Osteocyte (in vitro differentiated cells): ENCODE results near the gene UNC13D. TPM values are rescaled to one million over a fixed set of nuclear protein-coding genes. Genes with fewer than 3 reads are reported as not detected.
A peak's percentile ranks its signal among the peaks of the same experiment; 100 is the strongest.

ENCODE experiments used
- DNase-seq: peaks from one replicate; pipeline ENCODE4 v3.0.0; 2021; ENCODE audit warnings: mixed read lengths; ENCODE audit not compliant: unreplicated experiment; ENCODE audit errors: extremely low spot score
- H3K27ac Mint-ChIP-seq: one replicate; pipeline ENCODE4 v1.8.0; 2021; ENCODE audit warnings: mild to moderate bottlenecking, mixed read lengths; ENCODE audit not compliant: unreplicated experiment
- H3K27me3 Mint-ChIP-seq: one replicate; pipeline ENCODE4 v1.8.0; 2021; ENCODE audit warnings: mixed read lengths; ENCODE audit not compliant: unreplicated experiment
- H3K36me3 Mint-ChIP-seq: one replicate; pipeline ENCODE4 v1.8.0; 2021; ENCODE audit warnings: mixed read lengths; ENCODE audit not compliant: unreplicated experiment
- H3K4me1 Mint-ChIP-seq: one replicate; pipeline ENCODE4 v1.8.0; 2021; ENCODE audit warnings: mixed read lengths; ENCODE audit not compliant: unreplicated experiment
- H3K4me3 Mint-ChIP-seq: one replicate; pipeline ENCODE4 v1.8.0; 2021; ENCODE audit warnings: mild to moderate bottlenecking, moderate library complexity, mixed read lengths; ENCODE audit not compliant: unreplicated experiment
- H3K9me3 Mint-ChIP-seq: one replicate; pipeline ENCODE4 v1.8.0; 2021; ENCODE audit warnings: mixed read lengths; ENCODE audit not compliant: unreplicated experiment
- total RNA-seq: library from RNA; stranded (reverse); gene quantifications from 2 replicates; pipeline ENCODE4 v1.2.1, GENCODE V29; 2021
- TF ChIP-seq, protein P1 (sequence below): fragments of 200-600 bp; sonication (generic); IDR thresholded peaks from 2 replicates; pipeline ENCODE4 v1.5.0; 2021; ENCODE audit warnings: antibody characterized with exemption, mild to moderate bottlenecking, moderate library complexity

Gene UNC13D
- total RNA-seq, 1 donor from 2014 or later = 3.6 TPM

DNA sequence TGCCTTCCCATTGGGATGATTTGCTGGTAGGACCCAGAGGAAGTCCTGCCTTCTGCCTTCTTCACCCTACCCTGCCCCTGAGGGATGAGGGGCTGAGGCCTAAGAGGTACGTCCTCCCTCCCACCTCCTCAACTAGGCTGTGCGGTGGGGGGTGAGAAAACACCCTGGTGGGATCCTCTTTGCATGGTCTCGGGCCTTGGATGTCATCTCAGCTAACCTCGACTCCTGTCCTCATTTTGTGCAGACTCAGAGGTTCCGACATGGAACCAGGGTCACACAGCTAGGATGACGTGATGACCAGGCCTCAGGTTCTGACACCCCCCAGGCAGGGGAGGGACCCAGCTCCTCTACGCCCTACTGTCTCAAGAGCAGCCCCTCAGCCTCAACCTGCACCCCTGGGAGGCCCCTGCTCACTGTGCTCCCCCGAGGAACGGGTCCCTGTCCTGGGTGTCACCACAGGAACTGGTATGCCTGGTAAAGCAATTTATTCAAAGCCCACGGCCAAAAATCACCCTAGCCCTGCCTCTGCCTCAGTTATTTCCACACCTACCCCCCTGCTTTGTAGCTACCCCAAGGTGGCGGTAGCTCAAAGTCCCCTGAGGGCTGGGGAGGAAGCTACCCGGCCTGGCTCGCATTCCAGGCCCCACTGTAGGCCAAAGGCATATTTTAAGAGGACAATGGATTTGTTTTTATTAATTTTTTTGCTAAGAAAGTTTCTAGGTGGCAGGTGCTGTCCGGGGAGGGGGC is 17.5 kb downstream of the UNC13D start:
- Mint-ChIP-seq H3K9me3 (no peaks in the 10 kb centered on the region), H3K36me3 (peaks cover 3% of the 10 kb centered on the region), H3K4me3 (no peak overlapping the region), H3K27ac (peak overlapping the region; percentile 56), H3K27me3 (no peaks in the 10 kb centered on the region), H3K4me1 (peaks cover 24% of the 10 kb centered on the region)
- DNase-seq = no peak
- TF ChIP-seq, protein P1, sequence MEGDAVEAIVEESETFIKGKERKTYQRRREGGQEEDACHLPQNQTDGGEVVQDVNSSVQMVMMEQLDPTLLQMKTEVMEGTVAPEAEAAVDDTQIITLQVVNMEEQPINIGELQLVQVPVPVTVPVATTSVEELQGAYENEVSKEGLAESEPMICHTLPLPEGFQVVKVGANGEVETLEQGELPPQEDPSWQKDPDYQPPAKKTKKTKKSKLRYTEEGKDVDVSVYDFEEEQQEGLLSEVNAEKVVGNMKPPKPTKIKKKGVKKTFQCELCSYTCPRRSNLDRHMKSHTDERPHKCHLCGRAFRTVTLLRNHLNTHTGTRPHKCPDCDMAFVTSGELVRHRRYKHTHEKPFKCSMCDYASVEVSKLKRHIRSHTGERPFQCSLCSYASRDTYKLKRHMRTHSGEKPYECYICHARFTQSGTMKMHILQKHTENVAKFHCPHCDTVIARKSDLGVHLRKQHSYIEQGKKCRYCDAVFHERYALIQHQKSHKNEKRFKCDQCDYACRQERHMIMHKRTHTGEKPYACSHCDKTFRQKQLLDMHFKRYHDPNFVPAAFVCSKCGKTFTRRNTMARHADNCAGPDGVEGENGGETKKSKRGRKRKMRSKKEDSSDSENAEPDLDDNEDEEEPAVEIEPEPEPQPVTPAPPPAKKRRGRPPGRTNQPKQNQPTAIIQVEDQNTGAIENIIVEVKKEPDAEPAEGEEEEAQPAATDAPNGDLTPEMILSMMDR = no peak

DNA sequence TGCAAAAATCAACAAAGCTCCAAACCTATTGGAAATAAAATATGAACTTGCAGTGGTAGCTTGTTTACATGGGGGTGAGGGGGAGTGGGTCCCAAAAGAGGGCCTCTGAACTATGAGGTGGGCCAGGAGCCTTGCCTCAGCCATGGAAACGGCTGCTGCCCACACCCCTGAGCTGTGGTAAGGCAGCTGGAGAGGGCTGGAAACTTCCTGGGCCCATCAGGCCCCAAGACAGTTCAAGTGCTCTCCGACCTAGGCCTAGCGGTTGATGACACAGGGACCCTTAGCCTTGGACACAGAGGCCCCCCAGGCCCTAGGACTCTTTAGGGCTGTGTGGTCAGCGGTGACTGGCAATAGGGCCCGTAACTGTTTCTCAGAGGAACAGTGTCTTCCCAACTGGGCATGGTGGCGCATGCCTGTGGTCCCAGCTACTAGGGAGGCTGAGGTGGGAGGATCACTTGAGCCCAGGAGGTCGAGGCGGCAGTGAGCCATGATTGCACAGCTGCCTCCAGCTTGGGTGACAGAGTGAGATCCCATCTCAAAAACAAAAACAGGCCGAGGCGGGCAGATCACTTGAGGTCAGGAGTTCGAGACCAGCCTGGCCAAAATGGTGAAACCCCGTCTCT is 18.3 kb downstream of the UNC13D start:
- TF ChIP-seq, protein P1 = no peak
- H3K36me3 Mint-ChIP-seq = peaks cover 10% of the 10 kb centered on the region

DNA sequence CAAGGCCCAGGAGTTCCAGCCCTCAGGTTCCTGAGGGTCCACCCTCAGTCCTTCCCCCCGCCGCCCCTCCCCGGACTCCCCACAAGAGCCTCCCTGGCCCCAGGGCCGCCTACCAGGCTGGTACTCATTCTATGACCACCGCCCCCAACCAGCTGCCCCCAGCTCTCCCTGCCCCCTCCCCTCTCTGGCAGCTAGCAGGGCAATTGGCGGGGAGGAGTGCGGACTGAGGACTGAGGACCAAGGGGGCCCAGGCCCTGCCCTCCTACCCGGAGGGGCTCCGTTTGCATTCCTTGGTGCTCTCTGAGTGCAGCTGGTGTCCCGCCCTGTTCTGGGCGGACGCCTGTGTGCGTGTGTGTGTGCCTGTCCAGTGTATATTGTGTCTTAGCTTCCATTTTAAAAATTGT is 19.1 kb downstream of the UNC13D start:
- no peaks in the 10 kb centered on the region for H3K9me3 Mint-ChIP-seq
- TF ChIP-seq, protein P1 = no peak
- H3K4me3 Mint-ChIP-seq = no peak overlapping the region
- peaks cover 12% of the 10 kb centered on the region for H3K36me3 Mint-ChIP-seq
- peak overlapping the region; percentile 56 for H3K27ac Mint-ChIP-seq
- DNase-seq = no peak
- peaks cover 24% of the 10 kb centered on the region for H3K4me1 Mint-ChIP-seq
- H3K27me3 Mint-ChIP-seq = no peaks in the 10 kb centered on the region

More for the DNA sequence above, 18.3 kb downstream of the UNC13D start:
- DNase-seq = no peak
- Mint-ChIP-seq H3K27me3 (no peaks in the 10 kb centered on the region), H3K4me3 (no peak overlapping the region), H3K27ac (no peak overlapping the region), H3K9me3 (no peaks in the 10 kb centered on the region), H3K4me1 (peaks cover 24% of the 10 kb centered on the region)

DNA sequence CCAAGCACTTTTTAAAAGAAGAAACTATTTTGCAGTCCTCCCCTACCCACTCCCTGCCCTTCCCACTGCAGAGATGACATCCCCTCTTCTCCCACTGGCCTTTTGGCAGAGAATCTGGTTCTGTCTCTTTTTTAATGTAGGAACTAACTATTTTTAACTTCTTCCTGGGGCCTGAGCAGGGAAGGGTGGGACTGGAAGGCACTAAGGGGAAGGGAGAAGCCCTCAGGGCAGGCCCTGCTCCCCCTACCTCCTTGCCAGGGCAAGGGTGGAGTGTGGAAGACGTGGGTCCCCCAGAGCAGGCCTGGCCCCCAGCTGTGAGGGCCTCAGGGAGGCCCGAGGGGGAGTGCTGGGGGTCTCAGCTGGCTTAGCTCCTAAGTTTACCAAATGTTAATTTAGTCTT is 19.5 kb downstream of the UNC13D start:
- no peak overlapping the region for H3K27ac Mint-ChIP-seq
- H3K9me3 Mint-ChIP-seq = no peaks in the 10 kb centered on the region
- H3K36me3 Mint-ChIP-seq = peaks cover 15% of the 10 kb centered on the region
- peaks cover 24% of the 10 kb centered on the region for H3K4me1 Mint-ChIP-seq
- DNase-seq = no peak
- H3K4me3 Mint-ChIP-seq = no peak overlapping the region
- TF ChIP-seq, protein P1 = no peak
- H3K27me3 Mint-ChIP-seq = no peaks in the 10 kb centered on the region

DNA sequence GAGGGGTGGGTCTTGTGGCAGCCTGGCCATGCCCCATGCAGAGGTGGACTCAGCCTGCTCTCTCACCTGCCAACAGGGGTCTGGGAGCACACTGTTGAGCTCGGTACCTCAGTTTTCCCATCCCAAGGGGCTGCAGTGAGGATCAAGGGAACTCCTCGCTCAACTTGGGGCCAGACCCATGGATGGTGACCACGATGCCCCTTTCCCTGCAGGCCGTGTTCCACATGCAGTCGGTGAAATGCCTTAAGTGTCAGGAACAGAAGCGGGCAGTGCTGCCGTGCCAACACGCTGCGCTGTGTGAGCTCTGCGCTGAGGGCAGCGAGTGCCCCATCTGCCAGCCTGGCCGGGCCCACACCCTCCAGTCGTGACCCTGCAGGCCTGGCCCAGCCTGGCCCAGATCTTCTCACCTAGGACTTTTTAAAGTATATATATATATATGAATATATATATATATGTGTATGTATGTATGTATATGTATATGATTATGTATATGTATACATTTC is 20.1 kb downstream of the UNC13D start:
- H3K36me3 Mint-ChIP-seq = peaks cover 18% of the 10 kb centered on the region
- H3K4me1 Mint-ChIP-seq = peaks cover 24% of the 10 kb centered on the region
- no peak overlapping the region for H3K27ac Mint-ChIP-seq
- TF ChIP-seq, protein P1 = no peak
- H3K27me3 Mint-ChIP-seq = no peaks in the 10 kb centered on the region
- no peak for DNase-seq
- H3K9me3 Mint-ChIP-seq = no peaks in the 10 kb centered on the region
- no peak overlapping the region for H3K4me3 Mint-ChIP-seq
